ENCODE data around the gene C11orf58. TPM values are rescaled to one million over a fixed set of nuclear protein-coding genes. Genes with fewer than 3 reads are reported as not detected.

Gene C11orf58
- total and polyA plus RNA-seq, 10 donors: 83.9 to 147 (median 124) TPM

DNA sequence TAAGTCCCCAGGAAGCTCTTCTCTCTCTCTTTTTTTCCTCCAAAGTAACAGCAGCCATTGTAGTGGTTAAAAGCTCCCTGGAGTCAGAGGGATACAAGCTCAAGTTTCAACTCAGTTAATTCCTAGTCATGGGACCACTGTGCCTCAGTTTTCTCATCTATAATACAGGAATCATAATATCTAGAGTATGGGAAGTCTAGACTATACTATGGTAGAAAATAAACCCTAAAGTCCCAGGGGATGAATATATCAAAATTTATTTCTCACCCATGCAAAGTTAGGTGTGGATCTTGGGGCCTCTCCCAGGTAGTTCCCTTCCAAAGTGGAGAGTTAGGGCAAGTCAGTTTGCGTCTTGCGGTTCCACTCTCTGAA, 33.7 kb downstream of the C11orf58 start:
- H3K27ac ChIP-seq: no peak overlapping the region
- no peak overlapping the region for H3K4me3 ChIP-seq
- no peaks in the 10 kb centered on the region for H3K9me3 ChIP-seq
- 92 to 100% (median 96%) methylated on average over 2 of the region's 2 CpGs for WGBS, 5 donors
- H3K27me3 ChIP-seq (replicated peaks in 1 of 7): no peaks in the 10 kb centered on the region
- no peaks in the 10 kb centered on the region for H3K36me3 ChIP-seq
- DNase-seq: no peak
- TF ChIP-seq, protein P1, sequence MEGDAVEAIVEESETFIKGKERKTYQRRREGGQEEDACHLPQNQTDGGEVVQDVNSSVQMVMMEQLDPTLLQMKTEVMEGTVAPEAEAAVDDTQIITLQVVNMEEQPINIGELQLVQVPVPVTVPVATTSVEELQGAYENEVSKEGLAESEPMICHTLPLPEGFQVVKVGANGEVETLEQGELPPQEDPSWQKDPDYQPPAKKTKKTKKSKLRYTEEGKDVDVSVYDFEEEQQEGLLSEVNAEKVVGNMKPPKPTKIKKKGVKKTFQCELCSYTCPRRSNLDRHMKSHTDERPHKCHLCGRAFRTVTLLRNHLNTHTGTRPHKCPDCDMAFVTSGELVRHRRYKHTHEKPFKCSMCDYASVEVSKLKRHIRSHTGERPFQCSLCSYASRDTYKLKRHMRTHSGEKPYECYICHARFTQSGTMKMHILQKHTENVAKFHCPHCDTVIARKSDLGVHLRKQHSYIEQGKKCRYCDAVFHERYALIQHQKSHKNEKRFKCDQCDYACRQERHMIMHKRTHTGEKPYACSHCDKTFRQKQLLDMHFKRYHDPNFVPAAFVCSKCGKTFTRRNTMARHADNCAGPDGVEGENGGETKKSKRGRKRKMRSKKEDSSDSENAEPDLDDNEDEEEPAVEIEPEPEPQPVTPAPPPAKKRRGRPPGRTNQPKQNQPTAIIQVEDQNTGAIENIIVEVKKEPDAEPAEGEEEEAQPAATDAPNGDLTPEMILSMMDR (IDR thresholded peaks at IDR 0.05 in 8 of 11, conservative IDR thresholded peaks at IDR 0.05 in 3 of 11): no peak
- TF ChIP-seq POLR2AphosphoS5 (IDR thresholded peaks at IDR 0.05) (no peak), POLR2A (IDR thresholded peaks at IDR 0.05) (no peak)
- intact Hi-C loops (cut with DNase I; ENCODE audit: low total_unique reads): no loop called here
- no peaks in the 10 kb centered on the region for H3K4me1 ChIP-seq

DNA sequence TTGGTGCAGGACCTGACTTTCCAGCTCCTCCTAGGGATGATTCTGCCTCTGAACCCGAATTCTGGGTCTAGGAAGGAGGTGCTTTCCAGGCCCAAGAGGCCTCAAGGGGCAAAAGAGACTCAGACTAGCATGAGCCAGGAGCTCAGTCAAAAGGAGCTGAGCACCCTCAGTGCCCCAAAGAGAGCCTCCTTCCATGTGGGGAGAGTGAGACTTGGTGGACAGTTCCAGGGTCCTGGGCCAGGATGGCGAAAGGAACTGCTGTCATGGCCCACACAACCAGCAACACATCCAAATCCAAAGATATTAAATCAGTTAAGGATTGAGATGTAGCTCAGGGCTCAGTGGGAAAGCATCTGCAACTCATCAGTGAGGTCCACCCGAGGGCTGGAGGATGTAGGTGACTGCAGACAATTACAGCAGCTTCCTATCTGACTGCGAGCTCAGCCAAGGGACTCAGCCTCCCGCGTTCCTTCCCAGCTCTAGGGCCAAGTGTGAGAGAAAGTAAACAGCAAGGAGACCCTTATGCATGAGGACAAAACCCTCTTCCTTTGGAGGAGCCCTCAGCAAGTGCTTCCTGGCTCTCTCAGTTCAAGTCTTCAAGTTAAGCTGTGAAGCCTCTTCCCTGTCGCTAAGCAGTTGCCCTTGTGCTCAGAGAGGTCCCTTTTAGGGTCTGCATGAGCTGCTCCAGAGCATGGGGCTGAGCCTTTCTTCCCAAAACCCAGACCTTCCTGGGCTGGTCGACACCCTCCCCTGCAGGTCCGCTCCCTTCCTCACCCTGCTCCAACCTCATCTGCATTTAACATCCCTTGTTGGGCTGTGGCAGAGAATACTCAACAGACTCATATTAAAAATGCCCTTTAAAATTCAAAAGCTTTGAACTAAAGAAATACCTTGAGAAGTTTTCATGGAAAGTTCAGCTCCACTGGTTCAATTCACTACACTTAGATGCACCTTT, 35.8 kb downstream of the C11orf58 start:
- no peaks in the 10 kb centered on the region for H3K4me1 ChIP-seq
- 60 to 90% (median 74%) methylated on average over 5 to 9 of the region's 9 CpGs for WGBS, 5 donors
- H3K9me3 ChIP-seq: no peaks in the 10 kb centered on the region
- no peak overlapping the region for H3K4me3 ChIP-seq
- DNase-seq: no peak
- H3K27ac ChIP-seq: no peak overlapping the region
- TF ChIP-seq, protein P1 (IDR thresholded peaks at IDR 0.05 in 8 of 11, conservative IDR thresholded peaks at IDR 0.05 in 3 of 11): no peak
- TF ChIP-seq POLR2AphosphoS5 (IDR thresholded peaks at IDR 0.05) (no peak), POLR2A (IDR thresholded peaks at IDR 0.05) (no peak)
- intact Hi-C loops (cut with DNase I; ENCODE audit: low total_unique reads): no loop called here
- H3K36me3 ChIP-seq: no peaks in the 10 kb centered on the region
- H3K27me3 ChIP-seq (replicated peaks in 1 of 7): no peaks in the 10 kb centered on the region

GRCh38 chr11:16774936-16775613, 36.6 kb downstream of the C11orf58 start:
- DNase-seq: no peak
- Histone ChIP-seq H3K27me3 (replicated peaks in 1 of 7) (no peaks in the 10 kb centered on the region), H3K4me3 (no peak overlapping the region), H3K9me3 (no peaks in the 10 kb centered on the region), H3K4me1 (no peaks in the 10 kb centered on the region), H3K36me3 (no peaks in the 10 kb centered on the region), H3K27ac (no peak overlapping the region)
- intact Hi-C loops (cut with DNase I; ENCODE audit: low total_unique reads): no loop called here
- TF ChIP-seq POLR2AphosphoS5 (IDR thresholded peaks at IDR 0.05): no peak
- WGBS, 5 donors: 90 to 96% (median 92%) methylated on average over 11 of the region's 11 CpGs

GRCh38 chr11:16775614-16776283, 37.3 kb downstream of the C11orf58 start:
- Histone ChIP-seq H3K27me3 (replicated peaks in 1 of 7) (no peaks in the 10 kb centered on the region), H3K4me1 (no peaks in the 10 kb centered on the region), H3K4me3 (no peak overlapping the region), H3K9me3 (no peaks in the 10 kb centered on the region), H3K27ac (no peak overlapping the region), H3K36me3 (no peaks in the 10 kb centered on the region)
- 80 to 89% (median 86%) methylated on average over 16 of the region's 16 CpGs for WGBS, 5 donors
- TF ChIP-seq, protein P1 (IDR thresholded peaks at IDR 0.05 in 8 of 11, conservative IDR thresholded peaks at IDR 0.05 in 3 of 11): no peak
- TF ChIP-seq POLR2A (IDR thresholded peaks at IDR 0.05) (no peak), POLR2AphosphoS5 (IDR thresholded peaks at IDR 0.05) (no peak)
- no peak for DNase-seq
- intact Hi-C loops (cut with DNase I; ENCODE audit: low total_unique reads): no loop called here

All from spleen (tissue), 11 donors.